Central memory CD8-positive, alpha-beta T cell (primary cell): ENCODE measurements around the gene ERC2.

Experiments used
- ATAC-seq: fragments of 150-1000 bp; cut with Tn5 transposase; replicated peaks from 2 replicates; pipeline ENCODE4 v1.10.0; 2022; ENCODE audit warnings: mild to moderate bottlenecking, moderate FRiP score, moderate number of reproducible peaks; ENCODE audit not compliant: poor library complexity, severe bottlenecking; ENCODE audit errors: extremely low read depth
- DNase-seq, 2 donors: peaks; one replicate each; pipeline ENCODE4 v3.0.0; 2021; ENCODE audit warnings: low spot score in 2 of 2
- H3K27ac Mint-ChIP-seq: one replicate; pipeline ENCODE4 v1.8.0; 2022; ENCODE audit warnings: low read depth, mild to moderate bottlenecking, moderate library complexity, mixed read lengths
- H3K27me3 Mint-ChIP-seq: one replicate; pipeline ENCODE4 v1.8.0; 2022; ENCODE audit warnings: mixed read lengths
- H3K36me3 Mint-ChIP-seq: one replicate; pipeline ENCODE4 v1.8.0; 2022; ENCODE audit warnings: mild to moderate bottlenecking, moderate library complexity, mixed read lengths; ENCODE audit not compliant: insufficient read depth
- H3K4me1 Mint-ChIP-seq: one replicate; pipeline ENCODE4 v1.8.0; 2022; ENCODE audit warnings: mixed read lengths
- H3K4me3 Mint-ChIP-seq: one replicate; pipeline ENCODE4 v1.8.0; 2022; ENCODE audit warnings: mild to moderate bottlenecking, moderate library complexity, mixed read lengths
- H3K9me3 Mint-ChIP-seq: one replicate; pipeline ENCODE4 v1.8.0; 2022; ENCODE audit warnings: mixed read lengths

Gene ERC2

GRCh38 chr3:56113231-56113630 is 355.0 kb downstream of the ERC2 start:
- Mint-ChIP-seq H3K4me3 (no peak overlapping the region), H3K4me1 (no peaks in the 10 kb centered on the region), H3K36me3 (no peaks in the 10 kb centered on the region), H3K9me3 (peaks cover 18% of the 10 kb centered on the region), H3K27me3 (no peaks in the 10 kb centered on the region), H3K27ac (no peak overlapping the region)
- ATAC-seq (no peak), DNase-seq (no peak)

GRCh38 chr3:56111606-56112304 is 356.5 kb downstream of the ERC2 start:
- Mint-ChIP-seq H3K4me3 (no peak overlapping the region), H3K27me3 (no peaks in the 10 kb centered on the region)

GRCh38 chr3:56110886-56111285 is 357.4 kb downstream of the ERC2 start:
- H3K9me3 Mint-ChIP-seq, result peaks cover 3% of the 10 kb centered on the region
- H3K4me1 Mint-ChIP-seq, result no peaks in the 10 kb centered on the region
- H3K4me3 Mint-ChIP-seq, result no peak overlapping the region
- no peak for DNase-seq
- H3K27ac Mint-ChIP-seq, result no peak overlapping the region
- no peak for ATAC-seq
- no peaks in the 10 kb centered on the region for H3K27me3 Mint-ChIP-seq
- no peaks in the 10 kb centered on the region for H3K36me3 Mint-ChIP-seq

More at GRCh38 chr3:56111606-56112304, 356.5 kb downstream of the ERC2 start:
- no peaks in the 10 kb centered on the region for H3K36me3 Mint-ChIP-seq
- DNase-seq (no peak), ATAC-seq (no peak)
- H3K27ac Mint-ChIP-seq, result no peak overlapping the region
- peaks cover 11% of the 10 kb centered on the region for H3K9me3 Mint-ChIP-seq
- H3K4me1 Mint-ChIP-seq, result no peaks in the 10 kb centered on the region

GRCh38 chr3:56107157-56107556 is 361.1 kb downstream of the ERC2 start:
- Mint-ChIP-seq H3K4me3 (no peak overlapping the region), H3K27me3 (no peaks in the 10 kb centered on the region), H3K4me1 (no peaks in the 10 kb centered on the region), H3K9me3 (peaks cover 11% of the 10 kb centered on the region), H3K27ac (no peak overlapping the region), H3K36me3 (no peaks in the 10 kb centered on the region)
- ATAC-seq (no peak), DNase-seq (no peak)

- peaks cover 11% of the 10 kb centered on the region for H3K9me3 Mint-ChIP-seq
These were observed 366.2 kb downstream of the ERC2 start for GRCh38 chr3:56102032-56102431.

GRCh38 chr3:56101576-56101975 is 366.7 kb downstream of the ERC2 start:
- no peaks in the 10 kb centered on the region for H3K36me3 Mint-ChIP-seq
- H3K9me3 Mint-ChIP-seq, result peaks cover 11% of the 10 kb centered on the region
- no peaks in the 10 kb centered on the region for H3K27me3 Mint-ChIP-seq
- DNase-seq, result no peak
- ATAC-seq, result no peak
- no peak overlapping the region for H3K27ac Mint-ChIP-seq
- no peak overlapping the region for H3K4me3 Mint-ChIP-seq
- no peaks in the 10 kb centered on the region for H3K4me1 Mint-ChIP-seq

More at GRCh38 chr3:56102032-56102431, 366.2 kb downstream of the ERC2 start:
- Mint-ChIP-seq H3K4me3 (no peak overlapping the region), H3K4me1 (no peaks in the 10 kb centered on the region), H3K27me3 (no peaks in the 10 kb centered on the region), H3K27ac (no peak overlapping the region), H3K36me3 (no peaks in the 10 kb centered on the region)
- ATAC-seq, result no peak
- DNase-seq, result no peak

- DNase-seq (no peak), ATAC-seq (no peak)
- H3K27ac Mint-ChIP-seq, result no peak overlapping the region
- no peaks in the 10 kb centered on the region for H3K4me1 Mint-ChIP-seq
- no peak overlapping the region for H3K4me3 Mint-ChIP-seq
- no peaks in the 10 kb centered on the region for H3K27me3 Mint-ChIP-seq
- no peaks in the 10 kb centered on the region for H3K9me3 Mint-ChIP-seq
- no peaks in the 10 kb centered on the region for H3K36me3 Mint-ChIP-seq
These were observed 371.3 kb downstream of the ERC2 start for GRCh38 chr3:56096999-56097398.

- Mint-ChIP-seq H3K27me3 (no peaks in the 10 kb centered on the region), H3K9me3 (no peaks in the 10 kb centered on the region), H3K4me1 (no peaks in the 10 kb centered on the region), H3K4me3 (no peak overlapping the region), H3K27ac (no peak overlapping the region), H3K36me3 (no peaks in the 10 kb centered on the region)
- no peak for DNase-seq
- ATAC-seq, result no peak
These were observed 374.1 kb downstream of the ERC2 start for GRCh38 chr3:56094170-56094569.

- ATAC-seq, result no peak
- Mint-ChIP-seq H3K9me3 (no peaks in the 10 kb centered on the region), H3K27me3 (no peaks in the 10 kb centered on the region), H3K4me1 (no peaks in the 10 kb centered on the region), H3K4me3 (no peak overlapping the region), H3K27ac (no peak overlapping the region), H3K36me3 (no peaks in the 10 kb centered on the region)
- DNase-seq, result no peak
These were observed 378.5 kb downstream of the ERC2 start for GRCh38 chr3:56089739-56090138.

- Mint-ChIP-seq H3K27ac (no peak overlapping the region), H3K27me3 (no peaks in the 10 kb centered on the region), H3K9me3 (no peaks in the 10 kb centered on the region), H3K4me1 (no peaks in the 10 kb centered on the region), H3K36me3 (no peaks in the 10 kb centered on the region), H3K4me3 (no peak overlapping the region)
- ATAC-seq, result no peak
- DNase-seq, result no peak
These were observed 380.7 kb downstream of the ERC2 start for GRCh38 chr3:56087451-56088053.

GRCh38 chr3:56086355-56086754 is 381.9 kb downstream of the ERC2 start:
- Mint-ChIP-seq H3K36me3 (no peaks in the 10 kb centered on the region), H3K9me3 (no peaks in the 10 kb centered on the region), H3K27ac (no peak overlapping the region), H3K4me3 (no peak overlapping the region), H3K4me1 (no peaks in the 10 kb centered on the region), H3K27me3 (no peaks in the 10 kb centered on the region)
- DNase-seq (no peak), ATAC-seq (no peak)

- ATAC-seq, result no peak
These were observed 387.0 kb downstream of the ERC2 start for GRCh38 chr3:56081246-56081645.

GRCh38 chr3:56076746-56077145 is 391.5 kb downstream of the ERC2 start:
- H3K4me1 Mint-ChIP-seq, result no peaks in the 10 kb centered on the region
- ATAC-seq (no peak), DNase-seq (no peak)
- H3K9me3 Mint-ChIP-seq, result no peaks in the 10 kb centered on the region
- H3K27ac Mint-ChIP-seq, result no peak overlapping the region
- peaks cover 2% of the 10 kb centered on the region for H3K36me3 Mint-ChIP-seq
- H3K4me3 Mint-ChIP-seq, result no peak overlapping the region
- no peaks in the 10 kb centered on the region for H3K27me3 Mint-ChIP-seq

More at GRCh38 chr3:56081246-56081645, 387.0 kb downstream of the ERC2 start:
- no peak overlapping the region for H3K4me3 Mint-ChIP-seq
- no peak for DNase-seq
- no peaks in the 10 kb centered on the region for H3K9me3 Mint-ChIP-seq
- H3K4me1 Mint-ChIP-seq, result no peaks in the 10 kb centered on the region
- H3K27me3 Mint-ChIP-seq, result no peaks in the 10 kb centered on the region
- no peak overlapping the region for H3K27ac Mint-ChIP-seq
- peaks cover 2% of the 10 kb centered on the region for H3K36me3 Mint-ChIP-seq
